Endothelial cell (in vitro differentiated cells): ENCODE measurements around the gene MRPL21. TPM values are rescaled to one million over a fixed set of nuclear protein-coding genes. Genes with fewer than 3 reads are reported as not detected.

Experiments used
- DNase-seq: peaks from one replicate; pipeline ENCODE4 v3.0.0; 2021; ENCODE audit warnings: low spot score
- H3K27ac Mint-ChIP-seq: one replicate; pipeline ENCODE4 v1.8.0; 2021; ENCODE audit warnings: mixed read lengths, inconsistent platforms; ENCODE audit not compliant: unreplicated experiment
- H3K27me3 Mint-ChIP-seq: one replicate; pipeline ENCODE4 v1.8.0; 2021; ENCODE audit warnings: mild to moderate bottlenecking, moderate library complexity, mixed read lengths, inconsistent platforms; ENCODE audit not compliant: unreplicated experiment
- H3K36me3 Mint-ChIP-seq: one replicate; pipeline ENCODE4 v1.8.0; 2021; ENCODE audit warnings: mild to moderate bottlenecking, low read depth, mixed read lengths, inconsistent platforms; ENCODE audit not compliant: unreplicated experiment
- H3K4me1 Mint-ChIP-seq: one replicate; pipeline ENCODE4 v1.8.0; 2021; ENCODE audit warnings: mild to moderate bottlenecking, mixed read lengths, inconsistent platforms; ENCODE audit not compliant: unreplicated experiment
- H3K4me3 Mint-ChIP-seq: one replicate; pipeline ENCODE4 v1.8.0; 2021; ENCODE audit warnings: mild to moderate bottlenecking, mixed read lengths, inconsistent platforms; ENCODE audit not compliant: unreplicated experiment
- H3K9me3 Mint-ChIP-seq: one replicate; pipeline ENCODE4 v1.8.0; 2021; ENCODE audit warnings: mixed read lengths, inconsistent platforms; ENCODE audit not compliant: unreplicated experiment
- CTCF ChIP-seq: fragments of 200-600 bp; sonication (generic); IDR thresholded peaks from one replicate; pipeline ENCODE4 v1.5.0; 2021; ENCODE audit warnings: antibody characterized with exemption; ENCODE audit not compliant: unreplicated experiment
- total RNA-seq: library from RNA; stranded (reverse); fragmentation: NEBNext Ultra II Directional; extraction: Animal tissue kit (Norgen Biotek cat#: 25700); gene quantifications from one replicate; pipeline ENCODE4 v1.2.1, GENCODE V29; 2021; ENCODE audit not compliant: unreplicated experiment

The MRPL21 gene
- total RNA-seq, 1 donor from 2014 or later: 54.4 TPM

GRCh38 chr11:68841718-68842426 lies 61.8 kb downstream of the MRPL21 start, which contains the start of gene CPT1A:
Gene CPT1A (minus strand): TSS chr11:68841916. CDS start chr11:68815474, 26,442 bp downstream.
- Mint-ChIP-seq H3K36me3 (peaks cover 3% of the 10 kb centered on the region), H3K4me3 (no peak within 1 kb of the TSS), H3K27ac (no peak within 1 kb of the TSS), H3K27me3 (peaks cover 14% of the 10 kb centered on the region), H3K4me1 (peaks cover 10% of the 10 kb centered on the region), H3K9me3 (no peaks in the 10 kb centered on the region)
- peak; percentile 56 for DNase-seq
- no peak for TF ChIP-seq CTCF

Other genes starting within 250 kb of the MRPL21 start
- gene GAL, start 219.3 kb downstream of the MRPL21 start, total RNA-seq: 15.9 TPM
- 3.4 TPM for gene TESMIN, start 152.3 kb downstream of the MRPL21 start, total RNA-seq
- gene CPT1A, start 61.9 kb downstream of the MRPL21 start, total RNA-seq: 0.36 TPM
- gene IGHMBP2, start 59 bp upstream of the MRPL21 start, total RNA-seq: 14.1 TPM
- gene MRGPRD, start 77.2 kb upstream of the MRPL21 start, total RNA-seq: not detected
- 0.54 TPM for gene MRGPRF, start 109.4 kb upstream of the MRPL21 start, total RNA-seq
- gene TPCN2, start 145.1 kb upstream of the MRPL21 start, total RNA-seq: 31.4 TPM